Keratinocyte (primary cell): ENCODE data around the gene RGS2. TPM values are rescaled to one million over a fixed set of nuclear protein-coding genes. Genes with fewer than 3 reads are reported as not detected.

Experiments used
- DNase-seq: peaks from one replicate; pipeline ENCODE4 v3.0.0-alpha.2; 2011; ENCODE audit warnings: low read depth, missing footprints, low spot score
- FAIRE-seq: peaks from 2 replicates; lab custom pipeline; 2011; peaks lifted over from hg19 to GRCh38; lab: Jason Lieb, UNC
- H2AFZ ChIP-seq: 2 replicates; pipeline ENCODE4 v1.6.0; 2012; ENCODE audit warnings: low read length, control low read depth, inconsistent platforms; ENCODE audit not compliant: control insufficient read depth
- H3K27ac ChIP-seq: 2 replicates; pipeline ENCODE4 v1.5.1; 2011; ENCODE audit warnings: low read length; ENCODE audit not compliant: control insufficient read depth, insufficient read depth
- H3K27me3 ChIP-seq: 3 replicates; pipeline ENCODE4 v1.6.0; 2011; ENCODE audit warnings: low read length; ENCODE audit not compliant: control insufficient read depth, insufficient read depth; ENCODE audit errors: extremely low read depth
- H3K36me3 ChIP-seq, 2 experiments: 2 replicates in 1 of 2; 3 replicates in 1 of 2; pipeline ENCODE4 v1.5.1; 2011; ENCODE audit warnings: low read length in 2 of 2, mild to moderate bottlenecking in 1 of 2; ENCODE audit not compliant: control insufficient read depth in 2 of 2, insufficient read depth in 2 of 2; ENCODE audit errors: extremely low read depth in 1 of 2
- H3K4me1 ChIP-seq: 3 replicates; pipeline ENCODE4 v1.5.1; 2011; ENCODE audit warnings: low read length; ENCODE audit not compliant: control insufficient read depth, insufficient read depth; ENCODE audit errors: extremely low read depth
- H3K4me2 ChIP-seq: 3 replicates; pipeline ENCODE4 v1.6.0; 2011; ENCODE audit warnings: low read depth, low read length; ENCODE audit not compliant: control insufficient read depth, insufficient read depth; ENCODE audit errors: extremely low read depth
- H3K4me3 ChIP-seq, 3 experiments: fragments of 200-600 bp in 1 of 3; sonication (generic) in 1 of 3; 2 replicates in 2 of 3; 3 replicates in 1 of 3; pipeline ENCODE4 v1.5.1; 2011 to 2016; ENCODE audit warnings: low read length in 3 of 3, mild to moderate bottlenecking in 3 of 3, control low read depth in 2 of 3, inconsistent platforms in 1 of 3, low read depth in 1 of 3, mixed read lengths in 1 of 3, mixed run types in 1 of 3, moderate library complexity in 1 of 3; ENCODE audit not compliant: control insufficient read depth in 2 of 3, insufficient read depth in 2 of 3; ENCODE audit errors: extremely low read depth in 1 of 3
- H3K79me2 ChIP-seq: 2 replicates; pipeline ENCODE4 v1.6.0; 2012; ENCODE audit warnings: low read length; ENCODE audit not compliant: control insufficient read depth, insufficient read depth
- H3K9ac ChIP-seq: 3 replicates; pipeline ENCODE4 v1.6.0; 2011; ENCODE audit warnings: low read length; ENCODE audit not compliant: control insufficient read depth, insufficient read depth; ENCODE audit errors: extremely low read depth
- H3K9me1 ChIP-seq: 3 replicates; pipeline ENCODE4 v1.6.0; 2011; ENCODE audit warnings: low read length; ENCODE audit not compliant: control insufficient read depth, insufficient read depth; ENCODE audit errors: extremely low read depth
- H3K9me3 ChIP-seq: 2 replicates; pipeline ENCODE4 v1.5.1; 2012; ENCODE audit warnings: low read depth, low read length; ENCODE audit not compliant: control insufficient read depth
- H4K20me1 ChIP-seq: 3 replicates; pipeline ENCODE4 v1.6.0; 2011; ENCODE audit warnings: low read length; ENCODE audit not compliant: control insufficient read depth, insufficient read depth; ENCODE audit errors: extremely low read depth
- EZH2 ChIP-seq: IDR thresholded peaks from one replicate; pipeline ENCODE4 v1.6.1; 2012; ENCODE audit warnings: inconsistent platforms, mild to moderate bottlenecking, low read length, moderate library complexity
- dilution Hi-C: fragments of 300-500 bp; cut with MboI; formaldehyde crosslinking; loops from one replicate; pipeline ENCODE4 v1.7.0; 2020; ENCODE audit warnings: low sequenced_read_pairs; ENCODE audit not compliant: extremely low pct_ligation_motif_present
- polyA plus RNA-seq, 5 experiments: library from polyadenylated mRNA; depleted of rRNA in 3 of 5; stranded (reverse) in 3 of 5; stranded (forward) in 1 of 5; unstranded in 1 of 5; fragments of >200 nt; gene quantifications; 1 replicate in 1 of 5; 2 replicates in 3 of 5; 3 replicates in 1 of 5; pipeline versions ENCODE4 v1.2.1 to v1.2.3, GENCODE V29; 2011 to 2012; ENCODE audit warnings: missing spikeins in 2 of 5, low read depth in 1 of 5, low replicate concordance in 1 of 5
- TF ChIP-seq, protein P1 (sequence below), 3 experiments: IDR thresholded peaks in 1 of 3; conservative IDR thresholded peaks in 1 of 3; optimal IDR thresholded peaks in 1 of 3; 2 replicates in 2 of 3; 3 replicates in 1 of 3; pipeline versions ENCODE3 to v1.5.1; 2011; ENCODE audit warnings: low read length in 3 of 3, mild to moderate bottlenecking in 3 of 3, moderate library complexity in 2 of 3, control low read depth in 1 of 3, inconsistent platforms in 1 of 3; ENCODE audit not compliant: insufficient read depth in 2 of 3; ENCODE audit errors: extremely low read depth in 1 of 3

RGS2 gene
- polyA plus RNA-seq, 1 donor (not counting 4 experiments of a cell fraction or from before 2014, with no cell fraction given) = 128 TPM

DNA sequence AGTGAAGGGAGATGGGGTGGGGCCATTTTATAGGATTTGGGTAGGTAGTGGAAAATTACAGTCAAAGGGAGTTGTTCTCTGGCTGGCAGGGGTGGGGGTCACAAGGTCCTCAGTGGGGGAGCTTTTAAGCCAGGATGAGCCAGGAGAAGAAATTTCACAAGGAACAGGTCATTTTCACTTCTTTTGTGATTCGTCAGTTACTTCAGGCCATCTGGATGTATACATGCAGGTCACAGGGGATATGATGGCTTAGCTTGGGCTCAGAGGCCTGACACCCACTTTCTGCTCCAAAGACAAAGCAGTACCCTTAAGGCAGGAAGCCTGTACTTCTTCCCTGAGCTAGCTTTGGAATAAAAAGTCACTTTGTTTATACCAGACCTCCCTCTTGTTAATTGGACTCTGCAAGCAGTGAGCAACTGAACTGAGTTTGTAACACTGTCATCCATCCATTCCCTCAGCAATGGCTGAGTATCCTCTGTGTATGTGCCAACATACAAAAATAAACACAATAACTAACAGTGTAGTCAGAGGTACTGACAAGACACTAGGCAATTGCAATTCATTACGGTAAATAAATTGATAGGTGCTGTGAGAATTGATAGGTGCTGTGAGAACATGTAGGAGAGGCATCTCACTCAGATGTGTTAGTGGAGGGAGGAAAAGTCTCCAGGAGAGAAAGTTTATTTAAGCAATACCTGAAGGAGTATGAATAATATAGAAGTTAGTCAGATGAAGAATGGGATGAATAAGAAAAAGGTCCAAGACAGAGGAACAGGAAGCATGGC is 14.7 kb upstream of the RGS2 start:
- Histone ChIP-seq H3K9ac (no peak overlapping the region), H2AFZ (no peak overlapping the region), H3K27ac (no peak overlapping the region), H3K9me1 (no peaks in the 10 kb centered on the region), H3K27me3 (no peaks in the 10 kb centered on the region), H3K4me3 (no peak overlapping the region), H3K79me2 (no peaks in the 10 kb centered on the region), H3K4me2 (no peak overlapping the region), H3K36me3 (no peaks in the 10 kb centered on the region), H3K4me1 (no peaks in the 10 kb centered on the region), H4K20me1 (no peaks in the 10 kb centered on the region), H3K9me3 (no peaks in the 10 kb centered on the region)
- no peak for FAIRE-seq
- no peak for TF ChIP-seq EZH2
- TF ChIP-seq, protein P1, sequence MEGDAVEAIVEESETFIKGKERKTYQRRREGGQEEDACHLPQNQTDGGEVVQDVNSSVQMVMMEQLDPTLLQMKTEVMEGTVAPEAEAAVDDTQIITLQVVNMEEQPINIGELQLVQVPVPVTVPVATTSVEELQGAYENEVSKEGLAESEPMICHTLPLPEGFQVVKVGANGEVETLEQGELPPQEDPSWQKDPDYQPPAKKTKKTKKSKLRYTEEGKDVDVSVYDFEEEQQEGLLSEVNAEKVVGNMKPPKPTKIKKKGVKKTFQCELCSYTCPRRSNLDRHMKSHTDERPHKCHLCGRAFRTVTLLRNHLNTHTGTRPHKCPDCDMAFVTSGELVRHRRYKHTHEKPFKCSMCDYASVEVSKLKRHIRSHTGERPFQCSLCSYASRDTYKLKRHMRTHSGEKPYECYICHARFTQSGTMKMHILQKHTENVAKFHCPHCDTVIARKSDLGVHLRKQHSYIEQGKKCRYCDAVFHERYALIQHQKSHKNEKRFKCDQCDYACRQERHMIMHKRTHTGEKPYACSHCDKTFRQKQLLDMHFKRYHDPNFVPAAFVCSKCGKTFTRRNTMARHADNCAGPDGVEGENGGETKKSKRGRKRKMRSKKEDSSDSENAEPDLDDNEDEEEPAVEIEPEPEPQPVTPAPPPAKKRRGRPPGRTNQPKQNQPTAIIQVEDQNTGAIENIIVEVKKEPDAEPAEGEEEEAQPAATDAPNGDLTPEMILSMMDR (optimal IDR thresholded peaks at IDR 0.05 in 1 of 3, IDR thresholded peaks at IDR 0.05 in 1 of 3, conservative IDR thresholded peaks at IDR 0.05 in 1 of 3; ENCODE audit: extremely low read depth in 1 of 3, insufficient read depth in 2 of 3, low read length in 3 of 3) = no peak
- DNase-seq = no peak
- dilution Hi-C loops = no loop called here

DNA sequence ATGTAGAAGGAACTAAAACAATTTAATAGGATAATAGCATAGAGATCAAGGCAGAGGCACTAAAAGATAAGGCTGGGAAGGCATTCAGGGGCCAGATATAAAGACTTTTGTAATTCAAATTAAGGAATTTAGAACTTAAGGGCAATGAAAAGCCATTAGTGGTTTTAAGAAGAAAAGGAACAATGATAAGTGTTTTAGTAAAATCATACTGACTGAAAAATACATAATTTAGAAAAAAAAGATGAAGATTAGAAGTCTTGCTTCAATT is 14.1 kb upstream of the RGS2 start:
- Histone ChIP-seq H2AFZ (no peak overlapping the region), H3K27me3 (no peaks in the 10 kb centered on the region), H3K9me3 (no peaks in the 10 kb centered on the region), H3K9ac (no peak overlapping the region), H3K79me2 (no peaks in the 10 kb centered on the region), H3K36me3 (no peaks in the 10 kb centered on the region), H3K4me3 (no peak overlapping the region), H3K27ac (no peak overlapping the region), H4K20me1 (no peaks in the 10 kb centered on the region), H3K4me1 (no peaks in the 10 kb centered on the region), H3K4me2 (no peak overlapping the region), H3K9me1 (no peaks in the 10 kb centered on the region)
- FAIRE-seq (no peak), DNase-seq (no peak)
- TF ChIP-seq EZH2 = no peak
- TF ChIP-seq, protein P1 (optimal IDR thresholded peaks at IDR 0.05 in 1 of 3, IDR thresholded peaks at IDR 0.05 in 1 of 3, conservative IDR thresholded peaks at IDR 0.05 in 1 of 3; ENCODE audit: extremely low read depth in 1 of 3, insufficient read depth in 2 of 3, low read length in 3 of 3) = no peak
- dilution Hi-C loops = no loop called here
